Bone marrow (tissue), 2 donors: ENCODE data around the gene INHA.

ENCODE experiments used
- DNase-seq, 2 donors: peaks; one replicate each; lab custom pipeline; 2025; lab: John Stamatoyannopoulos, UW

Gene INHA

DNA sequence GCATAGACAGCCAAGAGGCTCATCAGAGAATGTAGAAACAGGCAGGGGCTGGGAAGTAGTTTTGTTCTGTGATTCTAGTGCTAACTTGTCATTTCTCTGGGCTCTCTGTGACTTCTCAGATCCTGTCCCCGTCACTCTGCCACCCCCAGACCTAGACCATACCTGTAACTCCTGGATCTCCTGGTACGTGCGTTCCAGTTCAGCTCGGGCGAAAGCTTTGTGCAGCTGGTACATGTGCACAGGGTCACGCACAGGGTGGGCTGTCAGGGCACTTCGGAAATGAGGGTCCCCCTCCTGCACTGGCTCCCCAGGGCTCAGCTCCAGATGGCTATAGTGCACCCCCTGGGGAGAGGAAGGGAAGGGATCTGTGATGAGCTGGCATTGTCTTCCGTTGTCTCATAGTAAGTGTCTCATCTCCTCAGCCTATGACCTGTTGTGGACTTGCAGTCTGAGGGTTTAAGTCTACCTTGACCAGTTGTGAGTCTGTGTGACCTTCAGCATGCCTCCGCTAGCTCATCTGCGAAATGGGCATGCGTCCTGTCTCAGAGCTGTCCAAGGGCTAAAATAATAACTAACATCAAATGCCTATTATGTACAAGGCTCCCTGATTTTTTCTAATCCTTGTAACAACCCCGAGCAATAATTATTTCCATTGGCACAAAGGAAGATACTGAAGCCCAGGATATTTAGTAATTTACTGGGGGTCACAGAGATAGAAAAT, 31.2 kb upstream of the INHA start:
- no peak for DNase-seq

DNA sequence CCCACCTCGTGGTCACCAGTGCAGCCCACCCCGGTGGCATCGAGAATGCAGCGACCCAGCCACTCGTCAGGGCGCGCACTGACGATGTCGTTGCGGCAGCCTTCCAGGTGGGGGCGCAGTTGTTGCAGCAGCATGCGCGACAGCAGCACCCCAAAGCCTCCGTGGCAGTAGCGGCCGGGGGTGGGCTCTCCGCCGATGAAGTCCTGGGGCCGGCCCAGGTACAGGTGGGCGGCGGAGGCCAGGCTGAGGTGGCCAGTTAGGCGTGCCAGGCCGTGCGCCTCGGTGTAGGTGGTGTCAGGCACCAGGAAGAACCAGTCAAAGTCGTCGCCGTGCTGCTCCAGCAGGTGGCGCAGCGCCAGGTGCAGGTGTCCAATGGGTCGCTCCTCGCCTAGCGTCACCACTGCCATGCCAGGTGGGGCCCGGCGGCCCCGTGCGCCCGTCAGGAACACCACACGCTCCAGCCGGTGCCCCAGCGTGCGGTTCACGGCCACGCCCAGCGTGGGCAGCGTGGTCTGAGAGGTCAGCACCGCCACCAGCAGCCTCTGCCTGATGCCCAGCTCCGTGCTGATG, 30.4 kb upstream of the INHA start:
- DNase-seq = peak in 1 of 2 donors; percentile 88

DNA sequence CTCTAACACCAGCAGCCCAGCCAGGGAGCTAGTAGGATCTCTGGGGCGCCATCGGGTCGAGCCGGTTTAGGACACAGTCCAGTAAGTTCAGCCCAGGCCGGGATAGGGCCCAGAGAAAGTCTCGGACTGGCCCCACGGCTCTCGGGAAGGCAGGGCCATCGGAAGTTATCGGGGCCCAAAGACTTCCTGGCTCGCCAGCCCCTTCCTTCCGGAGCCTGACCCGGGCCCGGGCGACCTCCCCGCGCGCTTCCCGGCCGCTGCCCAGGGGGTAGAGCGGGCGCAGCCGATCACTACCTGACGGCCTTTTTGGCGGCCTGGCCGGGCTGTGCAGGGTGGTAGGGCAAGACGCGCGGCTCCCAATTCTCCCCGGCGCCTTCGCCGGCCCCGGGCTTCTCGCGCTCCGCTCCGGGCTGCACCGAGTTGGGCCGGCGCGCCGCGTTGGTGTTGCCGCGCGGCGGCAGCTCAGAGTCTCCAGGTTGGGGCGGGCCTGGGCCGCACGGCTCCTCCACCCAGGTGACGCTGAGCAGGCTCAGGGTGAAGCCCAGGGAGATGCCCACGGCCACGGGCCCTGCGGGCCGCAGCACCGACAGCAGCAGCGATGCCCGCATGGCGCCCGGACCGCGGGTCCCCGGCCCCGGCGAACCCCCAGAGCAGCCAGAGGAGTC, 29.0 kb upstream of the INHA start:
- DNase-seq = peak in 1 of 2 donors; percentile 57

DNA sequence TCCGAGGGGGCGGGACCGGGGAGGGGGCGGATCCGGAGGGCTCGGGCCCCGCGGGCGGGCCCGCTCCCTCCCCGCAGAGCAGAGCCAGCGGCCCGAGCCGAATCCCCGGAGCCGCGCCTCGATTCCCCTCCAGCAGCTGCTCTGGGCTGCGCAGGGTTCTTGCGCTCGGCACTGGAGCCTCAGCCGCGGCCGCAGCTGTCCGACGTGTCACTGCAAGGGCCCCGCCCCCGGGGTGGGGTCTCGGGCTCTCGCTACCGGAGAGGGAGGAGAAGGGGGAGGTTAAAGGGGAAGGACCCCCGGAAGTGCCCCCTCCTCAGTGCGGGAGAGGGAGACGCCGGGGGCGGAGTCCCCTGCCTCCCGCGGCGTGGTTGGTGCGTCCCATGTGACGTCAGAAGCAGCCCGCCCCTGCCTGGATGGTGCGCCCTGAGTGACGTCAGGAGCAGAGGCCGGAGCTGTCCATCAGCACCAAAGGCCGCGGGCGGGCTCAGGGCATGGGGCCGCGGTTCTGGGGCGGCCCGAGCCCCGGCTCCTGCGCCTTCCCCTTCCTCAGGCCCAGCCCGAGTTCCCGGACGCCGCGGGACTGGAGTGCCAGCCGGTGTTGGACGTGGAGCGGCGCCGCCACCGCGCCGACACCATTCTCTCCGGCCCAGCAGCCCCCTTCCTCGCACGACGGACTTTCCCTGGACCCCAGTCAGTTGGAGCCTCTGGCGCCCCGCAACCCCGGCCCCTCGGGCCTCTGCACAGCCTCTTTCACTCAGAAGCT, 28.3 kb upstream of the INHA start, which contains the start of the genes CHPF and TMEM198:
Gene CHPF, minus strand, starts transcription at position 214 of the 763 bp plus-strand sequence. CDS start 271 bp downstream, outside the sequence.
Gene TMEM198, plus strand, starts transcription at position 433 of the 763 bp plus-strand sequence. CDS start 700 bp downstream, outside the sequence.
- peak; percentile 27 to 82 for DNase-seq

DNA sequence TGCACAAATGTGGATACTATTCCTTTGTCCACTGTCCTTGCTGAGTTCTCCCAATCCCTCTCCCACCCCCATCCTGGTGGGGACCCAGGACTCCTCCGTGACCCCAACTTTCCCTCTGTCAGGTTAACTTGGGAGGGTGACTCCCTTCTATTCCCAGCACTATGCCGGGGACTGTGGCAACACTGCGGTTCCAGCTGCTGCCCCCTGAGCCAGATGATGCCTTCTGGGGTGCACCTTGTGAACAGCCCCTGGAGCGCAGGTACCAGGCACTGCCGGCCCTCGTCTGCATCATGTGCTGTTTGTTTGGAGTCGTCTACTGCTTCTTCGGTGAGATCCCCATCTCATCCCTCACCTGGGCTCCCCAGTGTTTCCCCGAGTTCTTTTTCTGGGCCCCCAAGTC, 27.5 kb upstream of the INHA start:
- DNase-seq = no peak

DNA sequence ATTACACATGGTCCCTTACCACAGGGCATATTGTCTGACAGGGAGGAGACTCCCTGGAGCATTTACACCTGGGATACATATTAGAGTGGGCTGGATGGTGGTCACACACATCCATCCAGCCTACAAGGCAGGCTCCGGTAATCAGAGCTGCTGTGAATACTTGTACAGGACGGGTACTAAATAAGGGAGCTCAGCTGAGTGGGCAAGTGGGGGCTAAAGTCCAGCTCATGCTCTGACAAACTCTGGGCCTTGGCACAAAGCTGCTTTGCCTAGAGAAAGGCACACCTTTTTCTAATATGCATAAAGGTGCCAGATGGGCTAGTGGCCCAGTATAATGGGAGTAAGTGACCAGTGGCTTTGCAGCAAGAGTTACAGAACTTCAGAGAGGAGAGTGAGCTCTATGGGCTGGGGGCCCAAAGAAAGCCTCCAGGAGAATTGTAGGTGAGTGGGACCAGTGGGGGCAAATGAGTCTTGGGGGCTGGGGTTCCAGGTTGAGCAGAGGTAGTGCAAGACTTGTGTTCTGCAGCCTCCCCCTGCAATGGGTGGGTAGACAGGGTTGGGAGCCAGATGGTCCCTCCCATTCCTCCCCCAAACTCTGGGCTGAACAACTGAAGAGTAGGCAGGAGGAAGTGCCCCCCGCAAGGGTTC, 26.7 kb upstream of the INHA start:
- no peak for DNase-seq

DNA sequence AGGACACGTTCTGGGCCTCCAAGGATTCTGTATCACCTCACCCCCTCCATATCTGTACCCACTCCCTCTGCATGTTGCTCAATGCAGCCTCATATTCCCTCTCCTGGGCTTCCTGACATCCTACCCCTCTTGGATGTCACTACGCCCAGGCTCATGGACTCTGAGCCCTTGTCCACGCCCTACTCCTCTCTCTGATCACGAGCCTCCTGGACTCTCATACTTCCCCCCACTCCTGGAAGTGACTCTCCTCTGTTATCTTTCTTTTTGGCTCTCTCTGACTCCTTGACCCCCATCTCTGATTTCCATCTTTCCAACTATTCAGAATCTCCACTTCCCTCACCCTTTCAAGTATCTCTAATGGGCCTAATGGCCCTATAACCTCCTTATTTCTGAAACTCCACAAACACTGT, 26.2 kb upstream of the INHA start:
- DNase-seq = no peak

DNA sequence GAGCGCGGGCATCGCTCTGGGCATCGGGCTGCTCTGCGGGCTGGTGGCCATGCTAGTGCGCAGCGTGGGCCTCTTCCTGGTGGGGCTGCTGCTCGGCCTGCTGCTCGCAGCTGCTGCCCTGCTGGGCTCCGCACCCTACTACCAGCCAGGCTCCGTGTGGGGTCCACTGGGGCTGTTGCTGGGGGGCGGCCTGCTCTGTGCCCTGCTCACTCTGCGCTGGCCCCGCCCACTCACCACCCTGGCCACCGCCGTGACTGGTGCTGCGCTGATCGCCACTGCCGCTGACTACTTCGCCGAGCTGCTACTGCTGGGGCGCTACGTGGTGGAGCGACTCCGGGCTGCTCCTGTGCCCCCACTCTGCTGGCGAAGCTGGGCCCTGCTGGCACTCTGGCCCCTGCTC, 24.5 kb upstream of the INHA start:
- DNase-seq = no peak

DNA sequence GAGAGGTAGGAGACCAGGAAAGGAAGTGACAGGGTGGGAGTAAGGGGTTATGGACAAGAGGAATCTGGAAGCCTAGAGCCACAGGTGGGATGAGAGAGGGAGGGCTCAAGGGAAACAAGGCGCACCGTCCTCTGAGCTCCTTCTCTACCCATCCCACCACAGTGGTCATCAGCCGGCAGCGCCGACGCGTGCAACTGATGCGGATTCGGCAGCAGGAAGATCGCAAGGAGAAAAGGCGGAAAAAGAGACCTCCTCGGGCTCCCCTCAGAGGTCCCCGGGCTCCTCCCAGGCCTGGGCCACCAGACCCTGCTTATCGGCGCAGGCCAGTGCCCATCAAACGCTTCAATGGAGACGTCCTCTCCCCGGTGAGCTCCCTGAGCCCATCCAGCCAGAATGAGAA, 23.1 kb upstream of the INHA start:
- no peak for DNase-seq

DNA sequence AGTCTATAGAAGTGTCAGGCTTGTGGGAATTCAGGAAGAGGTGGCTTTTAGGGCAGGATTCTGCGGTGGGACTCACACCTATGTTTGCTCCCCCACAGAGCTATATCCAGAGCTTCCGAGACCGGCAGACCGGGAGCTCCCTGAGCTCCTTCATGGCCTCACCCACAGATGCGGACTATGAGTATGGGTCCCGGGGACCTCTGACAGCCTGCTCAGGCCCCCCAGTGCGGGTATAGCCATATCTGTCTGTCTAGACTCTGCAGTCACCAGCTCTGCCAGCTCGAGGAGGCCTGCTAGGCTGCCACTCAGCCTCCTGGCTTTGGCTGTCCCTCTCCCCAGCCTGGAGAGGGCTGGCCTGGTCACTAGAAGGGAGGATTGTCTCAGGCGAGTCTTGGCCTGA, 22.5 kb upstream of the INHA start:
- no peak for DNase-seq

DNA sequence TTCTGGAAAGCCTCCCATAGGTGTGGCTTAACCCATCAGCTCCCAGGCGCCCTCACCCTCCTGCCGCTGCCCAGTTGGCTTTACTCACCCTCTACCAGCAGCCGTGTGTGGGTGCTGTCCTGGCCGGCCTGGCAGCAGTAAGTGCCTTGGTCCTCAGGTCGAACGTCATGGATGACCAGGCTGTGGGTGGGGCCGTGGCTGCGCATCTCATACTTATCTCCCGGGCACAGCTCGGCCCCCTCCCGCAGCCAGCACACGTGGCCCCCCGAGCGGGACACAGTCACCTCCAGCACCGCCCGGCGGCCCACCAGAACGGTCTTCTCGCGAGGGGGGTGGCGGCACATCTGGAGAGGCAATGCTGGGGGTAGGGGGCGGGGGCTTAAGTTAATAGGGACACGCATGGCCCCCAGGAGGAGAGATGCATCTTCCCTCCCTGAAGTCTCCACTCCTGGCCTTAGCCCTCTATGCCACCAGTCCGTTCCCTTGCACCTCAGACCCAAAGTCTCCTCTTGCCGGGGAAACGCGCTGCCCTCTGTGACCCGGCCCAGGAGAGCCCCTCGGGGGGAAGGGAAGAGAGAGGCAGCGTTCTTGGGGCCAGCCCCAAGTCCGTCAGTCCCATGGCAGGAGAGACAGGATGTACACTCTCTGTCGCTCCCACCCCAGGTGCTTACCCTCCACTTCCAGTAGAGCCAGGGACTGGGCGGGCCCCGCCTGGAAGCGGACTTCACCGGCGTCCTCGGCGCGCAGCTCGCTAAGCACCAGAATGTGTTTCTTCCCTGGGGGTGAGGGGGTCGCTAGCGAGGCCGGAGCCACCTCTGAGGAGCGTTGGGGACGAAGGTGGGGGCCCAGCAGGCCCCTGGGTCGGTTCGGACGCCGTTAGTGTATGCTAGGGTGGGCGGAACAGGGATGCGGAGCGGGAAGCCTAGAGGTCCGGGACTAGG, 20.4 kb upstream of the INHA start:
- no peak for DNase-seq

DNA sequence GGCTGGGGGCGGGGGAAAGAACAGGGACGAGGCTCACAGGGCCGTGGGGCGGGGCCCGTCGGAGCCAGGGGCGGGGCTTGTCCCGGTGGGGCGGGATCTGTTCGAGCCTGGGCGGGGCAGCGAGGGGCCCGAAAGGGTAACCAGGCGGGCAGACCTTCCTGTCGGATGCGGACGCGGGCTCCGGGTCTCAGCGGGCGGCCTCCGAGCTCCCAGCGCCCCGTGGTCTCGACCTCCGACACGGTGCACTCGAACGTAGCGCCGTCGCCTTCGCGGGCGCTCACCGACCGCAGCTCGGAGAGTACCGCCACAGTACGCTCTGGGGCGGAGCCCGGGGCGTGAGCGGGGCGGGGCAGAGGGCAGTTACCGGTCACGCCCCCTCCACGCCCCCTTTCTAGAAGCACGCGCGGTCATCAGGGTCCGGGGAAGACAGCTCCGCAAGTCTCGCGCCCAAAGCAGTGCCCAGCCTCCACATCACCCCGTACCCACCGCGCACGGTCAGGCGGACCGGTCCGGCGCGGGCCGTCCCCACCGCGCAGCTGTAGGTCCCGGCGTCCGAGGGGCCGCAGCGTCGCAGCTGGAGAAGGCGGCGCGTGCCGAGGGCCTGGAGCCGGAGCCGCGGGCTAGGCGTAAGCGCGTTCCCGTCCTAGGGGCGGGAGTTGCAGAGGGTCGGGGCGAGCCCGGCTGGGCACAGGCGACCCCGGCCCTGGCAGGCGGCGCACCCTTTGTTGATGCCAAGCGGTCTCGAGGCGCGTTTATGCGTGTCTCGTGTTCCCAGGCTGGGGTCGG, 19.5 kb upstream of the INHA start:
- peak in 1 of 2 donors; percentile 87 for DNase-seq

DNA sequence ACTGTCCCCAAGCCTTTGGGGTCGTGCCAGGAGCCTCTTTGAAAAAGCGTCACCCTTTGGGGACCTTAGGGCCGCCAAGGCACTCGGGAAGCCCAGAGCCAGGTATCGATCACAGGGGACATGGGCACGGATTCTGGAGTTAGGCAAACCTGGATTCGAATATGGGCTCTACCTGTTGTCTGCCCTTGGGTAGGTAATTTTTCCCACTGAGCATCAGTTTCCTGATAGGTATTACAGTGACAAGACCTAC, 19.0 kb upstream of the INHA start:
- no peak for DNase-seq

DNA sequence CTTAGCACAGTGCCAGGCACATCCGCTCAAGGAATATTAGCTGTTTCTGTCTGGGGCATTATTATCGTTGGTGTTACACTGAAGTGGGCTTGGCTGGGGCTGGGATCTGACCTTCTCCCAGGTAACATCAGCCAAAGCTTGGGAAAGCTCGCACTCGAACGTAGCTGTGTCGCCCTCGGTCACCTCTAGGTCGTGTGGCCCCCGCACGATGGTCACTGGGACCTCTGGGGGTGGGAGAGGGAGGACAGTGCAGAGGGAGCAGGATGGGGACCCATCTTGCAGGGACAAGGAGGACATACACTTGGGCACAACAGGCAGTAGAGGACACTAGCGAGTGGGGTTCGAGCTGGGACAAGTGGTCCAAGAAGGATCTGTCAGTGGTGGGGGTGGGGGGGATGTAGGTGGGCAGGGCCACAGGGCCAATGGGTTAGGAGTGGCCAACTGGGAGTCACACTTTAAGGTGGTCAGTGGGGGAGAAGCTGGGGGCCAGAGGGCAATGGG, 18.6 kb upstream of the INHA start:
- no peak for DNase-seq

DNA sequence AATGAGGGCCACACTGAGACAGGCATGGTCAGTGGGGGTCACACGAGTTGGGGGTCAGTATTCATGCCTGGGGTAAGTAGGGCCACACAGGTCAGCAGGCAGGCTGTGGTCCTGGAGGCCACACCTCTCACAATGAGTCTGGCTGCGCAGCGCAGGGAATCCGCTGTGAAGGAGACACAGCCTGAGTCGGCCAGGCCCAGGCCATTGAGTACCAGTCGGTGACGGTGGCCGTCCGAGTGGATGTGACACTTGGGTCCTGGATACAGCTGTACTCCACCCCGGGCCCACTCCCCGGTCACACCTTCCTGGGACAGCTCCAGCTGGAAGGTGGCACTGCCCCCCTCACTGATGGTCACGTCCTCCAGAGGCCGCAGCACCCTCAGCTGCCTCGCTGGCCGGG, 17.8 kb upstream of the INHA start:
- no peak for DNase-seq

DNA sequence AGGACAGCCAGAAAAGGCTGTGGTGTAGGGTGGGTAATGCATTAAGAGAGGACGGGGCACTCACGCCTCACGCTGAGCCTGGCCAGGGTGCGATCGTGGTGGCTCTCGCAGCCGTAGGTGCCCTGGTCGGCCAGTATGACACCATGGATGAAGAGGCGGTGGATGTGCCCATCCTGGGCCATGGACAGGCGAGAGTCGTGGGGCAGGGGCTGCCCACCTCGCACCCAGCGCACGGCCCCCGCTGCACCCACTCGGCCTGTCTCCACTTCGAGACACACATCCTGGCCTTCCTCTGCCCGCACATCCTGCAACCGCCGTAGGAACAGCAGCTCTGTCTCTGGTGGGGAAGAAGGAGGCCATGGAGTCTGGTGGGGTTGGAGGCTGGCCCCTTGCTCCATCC, 16.2 kb upstream of the INHA start:
- DNase-seq = no peak

DNA sequence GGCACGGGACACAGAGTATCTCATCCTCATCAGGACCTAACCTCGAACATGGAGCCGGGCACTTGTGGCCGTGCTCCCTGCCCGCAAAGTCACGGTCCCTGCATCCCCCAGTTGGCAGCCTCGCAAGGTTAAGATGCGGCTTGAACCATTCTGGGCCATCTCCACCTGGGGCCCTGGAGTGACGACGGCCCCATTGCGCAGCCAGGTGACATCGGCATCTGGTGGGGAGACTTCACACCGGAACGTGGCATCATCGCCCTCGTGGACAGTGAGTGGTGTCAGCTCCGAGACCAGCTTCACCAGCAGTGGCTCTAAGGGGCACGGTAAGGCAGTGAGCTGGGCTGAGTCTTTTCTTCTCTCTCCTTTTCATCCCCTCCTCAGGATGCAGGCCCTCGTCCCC, 15.7 kb upstream of the INHA start:
- DNase-seq = no peak

DNA sequence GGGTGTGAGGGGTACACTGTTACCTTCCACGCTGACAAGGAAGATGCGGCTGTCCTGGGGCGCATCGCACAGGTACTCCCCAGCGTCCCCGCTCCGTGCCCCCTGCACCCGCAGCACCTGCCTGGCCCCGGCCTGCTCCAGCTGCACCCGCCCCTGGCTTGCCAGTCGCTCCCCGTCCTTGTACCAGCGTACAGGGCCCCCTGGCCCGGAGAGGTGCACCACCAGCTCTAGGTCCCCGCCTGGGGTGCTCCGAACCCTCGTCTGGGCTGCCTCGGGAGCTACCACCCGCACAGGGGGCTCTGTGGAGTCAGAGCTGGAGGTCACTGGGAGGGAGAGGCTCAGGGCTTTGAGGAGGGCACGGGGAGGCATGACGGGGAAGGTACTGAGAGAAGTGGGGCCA, 14.8 kb upstream of the INHA start:
- no peak for DNase-seq

DNA sequence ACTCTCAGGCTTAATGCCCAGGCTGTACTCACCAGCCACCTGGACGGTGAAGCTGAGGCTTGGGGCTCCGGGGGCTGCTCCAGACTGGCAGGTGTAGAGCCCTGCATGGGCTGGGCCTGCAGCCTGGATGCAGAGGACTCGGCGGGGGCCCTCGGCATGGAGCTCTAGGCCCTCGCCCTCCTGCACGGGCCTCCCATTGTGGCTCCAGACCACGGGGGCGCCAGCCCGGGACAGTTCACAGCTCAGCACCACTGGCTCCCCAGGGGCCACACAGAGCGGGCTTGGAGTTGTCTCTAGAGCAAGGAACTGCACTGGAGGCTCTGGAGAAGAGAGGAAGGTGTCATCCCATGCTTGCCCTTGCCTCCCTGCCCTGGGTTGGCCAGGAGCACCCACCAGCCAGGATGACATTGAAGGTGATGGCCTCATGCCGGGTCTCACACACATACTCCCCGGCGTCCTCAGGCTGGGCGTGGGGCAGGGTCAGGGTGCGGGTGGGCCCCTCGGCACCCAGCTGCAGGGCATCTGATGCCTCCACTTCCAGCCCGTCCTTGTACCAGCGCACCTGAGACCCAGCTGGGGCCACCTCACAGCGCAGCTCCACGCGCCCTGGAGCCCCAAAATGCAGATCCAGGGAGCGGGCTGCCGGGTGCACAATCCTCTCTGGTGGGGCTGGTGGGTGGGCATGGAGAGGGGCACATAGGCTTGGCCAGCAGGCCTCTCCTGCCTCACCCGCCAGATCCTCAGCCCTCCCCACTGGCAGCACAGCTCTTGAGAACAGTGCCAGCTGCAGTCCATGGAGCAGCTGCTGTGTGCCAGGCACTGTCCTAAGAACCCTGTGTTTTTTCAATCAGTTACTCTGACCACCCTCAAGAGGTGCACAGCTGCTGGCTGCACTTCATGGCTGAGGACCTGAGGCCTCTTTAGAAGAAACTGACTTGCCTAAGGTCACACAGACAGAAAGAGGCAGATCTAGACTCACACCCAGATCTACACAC, 14.0 kb upstream of the INHA start:
- DNase-seq = no peak
